HEK293 (cell line): ENCODE measurements around the gene FMNL3.

Experiments used
- BCL6B ChIP-seq: fragments of 450-650 bp; formaldehyde crosslinking; IDR thresholded peaks from 2 replicates; pipeline ENCODE4 v1.5.1; 2017; ENCODE audit warnings: missing biosample characterization, missing genetic modification characterization
- GLIS2 ChIP-seq: fragments of 450-650 bp; formaldehyde crosslinking; IDR thresholded peaks from 2 replicates; pipeline ENCODE4 v1.5.1; 2016; ENCODE audit warnings: missing biosample characterization, missing genetic modification characterization
- IKZF3 ChIP-seq: fragments of 450-650 bp; IDR thresholded peaks from 2 replicates; pipeline ENCODE4 v1.5.0; 2018; ENCODE audit warnings: missing biosample characterization, mild to moderate bottlenecking, missing genetic modification characterization, moderate library complexity
- MZF1 ChIP-seq: fragments of 450-650 bp; formaldehyde crosslinking; IDR thresholded peaks from 2 replicates; pipeline ENCODE4 v1.5.1; 2017; ENCODE audit warnings: missing biosample characterization, missing genetic modification characterization, borderline replicate concordance
- PRDM4 ChIP-seq: fragments of 450-650 bp; formaldehyde crosslinking; IDR thresholded peaks from 2 replicates; pipeline ENCODE4 v1.5.1; 2017; ENCODE audit warnings: missing biosample characterization, missing genetic modification characterization
- ZBTB7A ChIP-seq: fragments of 450-650 bp; formaldehyde crosslinking; IDR thresholded peaks from 2 replicates; pipeline ENCODE4 v1.5.1; 2016; ENCODE audit warnings: low read depth, missing biosample characterization, missing genetic modification characterization
- ZFP3 ChIP-seq: fragments of 450-650 bp; formaldehyde crosslinking; IDR thresholded peaks from 2 replicates; pipeline ENCODE4 v1.5.1; 2016; ENCODE audit warnings: low read depth, missing biosample characterization, missing genetic modification characterization
- ZNF140 ChIP-seq: fragments of 450-650 bp; formaldehyde crosslinking; IDR thresholded peaks from 2 replicates; pipeline ENCODE4 v1.5.1; 2016; ENCODE audit warnings: missing biosample characterization, missing genetic modification characterization
- ZNF155 ChIP-seq: fragments of 450-650 bp; formaldehyde crosslinking; IDR thresholded peaks from 2 replicates; pipeline ENCODE4 v1.5.1; 2016; ENCODE audit warnings: missing biosample characterization, missing genetic modification characterization
- ZNF174 ChIP-seq: fragments of 450-650 bp; formaldehyde crosslinking; IDR thresholded peaks from 2 replicates; pipeline ENCODE4 v1.5.0; 2017; ENCODE audit warnings: missing biosample characterization, mild to moderate bottlenecking, missing genetic modification characterization
- ZNF175 ChIP-seq: fragments of 450-650 bp; formaldehyde crosslinking; IDR thresholded peaks from 2 replicates; pipeline ENCODE4 v1.5.1; 2016; ENCODE audit warnings: missing biosample characterization, missing genetic modification characterization
- ZNF211 ChIP-seq: fragments of 450-650 bp; formaldehyde crosslinking; IDR thresholded peaks from 2 replicates; pipeline ENCODE4 v1.5.1; 2016; ENCODE audit warnings: low read depth, missing biosample characterization, missing genetic modification characterization
- ZNF223 ChIP-seq: fragments of 450-650 bp; formaldehyde crosslinking; IDR thresholded peaks from 2 replicates; pipeline ENCODE4 v1.5.1; 2016; ENCODE audit warnings: missing biosample characterization, missing genetic modification characterization
- ZNF350 ChIP-seq: fragments of 450-650 bp; formaldehyde crosslinking; IDR thresholded peaks from 2 replicates; pipeline ENCODE4 v1.5.0; 2017; ENCODE audit warnings: missing biosample characterization, mild to moderate bottlenecking, missing genetic modification characterization
- ZNF544 ChIP-seq: fragments of 450-650 bp; formaldehyde crosslinking; IDR thresholded peaks from 2 replicates; pipeline ENCODE4 v1.5.0; 2017; ENCODE audit warnings: missing biosample characterization, missing genetic modification characterization
- ZNF558 ChIP-seq: fragments of 450-650 bp; formaldehyde crosslinking; IDR thresholded peaks from 2 replicates; pipeline ENCODE4 v1.5.1; 2016; ENCODE audit warnings: missing biosample characterization, missing genetic modification characterization
- ZNF664 ChIP-seq: fragments of 450-650 bp; formaldehyde crosslinking; IDR thresholded peaks from 2 replicates; pipeline ENCODE4 v1.5.1; 2016; ENCODE audit warnings: missing biosample characterization, missing genetic modification characterization
- ZNF843 ChIP-seq: fragments of 450-650 bp; formaldehyde crosslinking; IDR thresholded peaks from 2 replicates; pipeline ENCODE4 v1.5.1; 2016; ENCODE audit warnings: missing biosample characterization, missing genetic modification characterization
- ZSCAN5A ChIP-seq: fragments of 450-650 bp; formaldehyde crosslinking; IDR thresholded peaks from 2 replicates; pipeline ENCODE4 v1.5.1; 2016; ENCODE audit warnings: missing biosample characterization, missing genetic modification characterization
- TF ChIP-seq, protein P1 (sequence below): fragments of 450-650 bp; formaldehyde crosslinking; IDR thresholded peaks from 2 replicates; pipeline ENCODE4 v1.5.1; 2016; ENCODE audit warnings: missing biosample characterization, missing genetic modification characterization
- TF ChIP-seq, protein P2 (sequence below): fragments of 450-650 bp; formaldehyde crosslinking; IDR thresholded peaks from 2 replicates; pipeline ENCODE4 v1.5.1; 2016; ENCODE audit warnings: missing biosample characterization, missing genetic modification characterization
- TF ChIP-seq, protein P3 (sequence below): fragments of 450-650 bp; formaldehyde crosslinking; IDR thresholded peaks from 2 replicates; pipeline ENCODE4 v1.5.1; 2017; ENCODE audit warnings: missing biosample characterization, mild to moderate bottlenecking, missing genetic modification characterization, moderate library complexity
- TF ChIP-seq, protein P4 (sequence below): fragments of 450-650 bp; formaldehyde crosslinking; optimal IDR thresholded peaks from 2 replicates; pipeline ENCODE3; 2016; ENCODE audit warnings: missing biosample characterization, mild to moderate bottlenecking, missing genetic modification characterization

FMNL3 gene

DNA sequence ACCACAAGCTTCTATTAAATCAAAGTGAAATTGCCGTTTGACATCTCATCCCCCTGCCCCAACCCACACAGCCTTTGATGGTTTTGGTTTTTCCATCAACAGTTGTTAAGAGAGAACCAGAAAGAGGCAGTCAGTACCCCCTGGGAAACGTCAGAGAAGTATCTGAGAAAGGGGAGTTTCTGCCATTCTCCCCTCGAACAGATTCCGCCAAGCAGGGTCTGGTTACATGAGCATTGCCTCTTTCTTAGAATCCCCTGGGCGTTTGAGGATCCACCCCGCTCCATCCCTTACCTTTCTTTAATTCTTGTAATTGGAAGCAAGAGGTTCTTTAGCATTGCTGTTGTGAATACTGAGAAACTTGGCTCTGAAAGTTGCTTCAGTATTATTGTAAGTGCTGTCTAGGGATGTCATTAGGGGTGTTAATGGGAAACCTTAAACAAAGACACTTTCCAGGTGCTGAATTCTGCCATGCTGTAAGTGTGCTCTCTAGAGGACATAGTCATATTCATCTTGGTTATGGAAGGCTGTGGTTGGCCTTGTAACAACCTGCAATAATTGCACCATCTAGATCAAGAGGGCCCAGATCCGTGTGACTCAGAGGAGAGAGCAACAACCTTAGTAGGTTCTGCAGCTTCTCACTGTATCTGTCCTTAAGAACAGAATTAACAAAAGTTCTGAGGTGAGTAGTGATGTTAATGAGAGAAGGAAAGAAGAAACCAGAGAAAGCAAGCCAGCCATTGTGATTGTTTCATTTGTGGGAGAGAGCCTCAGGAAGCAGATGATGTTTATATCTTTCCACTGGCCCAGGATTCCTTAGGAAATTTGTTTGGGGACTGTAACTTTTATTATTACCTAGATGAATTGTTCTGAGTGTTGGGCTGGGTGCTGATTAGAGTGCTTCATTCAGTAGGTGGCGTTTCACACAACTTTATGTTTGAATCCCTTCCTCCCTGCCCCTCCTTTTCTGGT, 43.1 kb upstream of the FMNL3 start (continued):
- TF ChIP-seq ZNF140 (tag by site-specific recombination) (no peak), IKZF3 (tag by site-specific recombination) (peak; percentile 25), ZNF558 (tag by site-specific recombination) (0 out of 2 replicates have a peak, but pooled peaks have one; percentile 14), ZNF544 (tag by site-specific recombination) (no peak), ZBTB7A (tag by site-specific recombination) (no peak), ZNF211 (tag by site-specific recombination) (no peak), ZSCAN5A (tag by site-specific recombination) (no peak), ZNF350 (tag by site-specific recombination) (no peak), GLIS2 (tag by site-specific recombination) (no peak), ZFP3 (tag by site-specific recombination) (no peak), PRDM4 (tag by site-specific recombination) (peak; percentile 35; the same call in 1 of the 2 replicates), BCL6B (tag by site-specific recombination) (peak; percentile 100), ZNF664 (tag by site-specific recombination) (no peak), ZNF843 (tag by site-specific recombination) (no peak), ZNF155 (tag by site-specific recombination) (no peak), ZNF175 (no peak), ZNF223 (tag by site-specific recombination) (no peak), ZNF174 (tag by site-specific recombination) (no peak), MZF1 (tag by site-specific recombination) (peak; percentile 80)
- TF ChIP-seq, protein P1, sequence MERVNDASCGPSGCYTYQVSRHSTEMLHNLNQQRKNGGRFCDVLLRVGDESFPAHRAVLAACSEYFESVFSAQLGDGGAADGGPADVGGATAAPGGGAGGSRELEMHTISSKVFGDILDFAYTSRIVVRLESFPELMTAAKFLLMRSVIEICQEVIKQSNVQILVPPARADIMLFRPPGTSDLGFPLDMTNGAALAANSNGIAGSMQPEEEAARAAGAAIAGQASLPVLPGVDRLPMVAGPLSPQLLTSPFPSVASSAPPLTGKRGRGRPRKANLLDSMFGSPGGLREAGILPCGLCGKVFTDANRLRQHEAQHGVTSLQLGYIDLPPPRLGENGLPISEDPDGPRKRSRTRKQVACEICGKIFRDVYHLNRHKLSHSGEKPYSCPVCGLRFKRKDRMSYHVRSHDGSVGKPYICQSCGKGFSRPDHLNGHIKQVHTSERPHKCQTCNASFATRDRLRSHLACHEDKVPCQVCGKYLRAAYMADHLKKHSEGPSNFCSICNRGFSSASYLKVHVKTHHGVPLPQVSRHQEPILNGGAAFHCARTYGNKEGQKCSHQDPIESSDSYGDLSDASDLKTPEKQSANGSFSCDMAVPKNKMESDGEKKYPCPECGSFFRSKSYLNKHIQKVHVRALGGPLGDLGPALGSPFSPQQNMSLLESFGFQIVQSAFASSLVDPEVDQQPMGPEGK (tag by site-specific recombination) = no peak
- TF ChIP-seq, protein P2, sequence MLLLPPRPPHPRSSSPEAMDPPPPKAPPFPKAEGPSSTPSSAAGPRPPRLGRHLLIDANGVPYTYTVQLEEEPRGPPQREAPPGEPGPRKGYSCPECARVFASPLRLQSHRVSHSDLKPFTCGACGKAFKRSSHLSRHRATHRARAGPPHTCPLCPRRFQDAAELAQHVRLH (tag by site-specific recombination) = no peak
- TF ChIP-seq, protein P3, sequence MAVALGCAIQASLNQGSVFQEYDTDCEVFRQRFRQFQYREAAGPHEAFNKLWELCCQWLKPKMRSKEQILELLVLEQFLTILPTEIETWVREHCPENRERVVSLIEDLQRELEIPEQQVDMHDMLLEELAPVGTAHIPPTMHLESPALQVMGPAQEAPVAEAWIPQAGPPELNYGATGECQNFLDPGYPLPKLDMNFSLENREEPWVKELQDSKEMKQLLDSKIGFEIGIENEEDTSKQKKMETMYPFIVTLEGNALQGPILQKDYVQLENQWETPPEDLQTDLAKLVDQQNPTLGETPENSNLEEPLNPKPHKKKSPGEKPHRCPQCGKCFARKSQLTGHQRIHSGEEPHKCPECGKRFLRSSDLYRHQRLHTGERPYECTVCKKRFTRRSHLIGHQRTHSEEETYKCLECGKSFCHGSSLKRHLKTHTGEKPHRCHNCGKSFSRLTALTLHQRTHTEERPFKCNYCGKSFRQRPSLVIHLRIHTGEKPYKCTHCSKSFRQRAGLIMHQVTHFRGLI (tag by site-specific recombination) = peak; percentile 72; the same call in 1 of the 2 replicates
- TF ChIP-seq, protein P4, sequence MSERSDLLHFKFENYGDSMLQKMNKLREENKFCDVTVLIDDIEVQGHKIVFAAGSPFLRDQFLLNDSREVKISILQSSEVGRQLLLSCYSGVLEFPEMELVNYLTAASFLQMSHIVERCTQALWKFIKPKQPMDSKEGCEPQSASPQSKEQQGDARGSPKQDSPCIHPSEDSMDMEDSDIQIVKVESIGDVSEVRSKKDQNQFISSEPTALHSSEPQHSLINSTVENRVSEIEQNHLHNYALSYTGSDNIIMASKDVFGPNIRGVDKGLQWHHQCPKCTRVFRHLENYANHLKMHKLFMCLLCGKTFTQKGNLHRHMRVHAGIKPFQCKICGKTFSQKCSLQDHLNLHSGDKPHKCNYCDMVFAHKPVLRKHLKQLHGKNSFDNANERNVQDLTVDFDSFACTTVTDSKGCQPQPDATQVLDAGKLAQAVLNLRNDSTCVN (tag by site-specific recombination) = no peak
